ENCODE data around the gene RFNG.

RFNG gene

DNA sequence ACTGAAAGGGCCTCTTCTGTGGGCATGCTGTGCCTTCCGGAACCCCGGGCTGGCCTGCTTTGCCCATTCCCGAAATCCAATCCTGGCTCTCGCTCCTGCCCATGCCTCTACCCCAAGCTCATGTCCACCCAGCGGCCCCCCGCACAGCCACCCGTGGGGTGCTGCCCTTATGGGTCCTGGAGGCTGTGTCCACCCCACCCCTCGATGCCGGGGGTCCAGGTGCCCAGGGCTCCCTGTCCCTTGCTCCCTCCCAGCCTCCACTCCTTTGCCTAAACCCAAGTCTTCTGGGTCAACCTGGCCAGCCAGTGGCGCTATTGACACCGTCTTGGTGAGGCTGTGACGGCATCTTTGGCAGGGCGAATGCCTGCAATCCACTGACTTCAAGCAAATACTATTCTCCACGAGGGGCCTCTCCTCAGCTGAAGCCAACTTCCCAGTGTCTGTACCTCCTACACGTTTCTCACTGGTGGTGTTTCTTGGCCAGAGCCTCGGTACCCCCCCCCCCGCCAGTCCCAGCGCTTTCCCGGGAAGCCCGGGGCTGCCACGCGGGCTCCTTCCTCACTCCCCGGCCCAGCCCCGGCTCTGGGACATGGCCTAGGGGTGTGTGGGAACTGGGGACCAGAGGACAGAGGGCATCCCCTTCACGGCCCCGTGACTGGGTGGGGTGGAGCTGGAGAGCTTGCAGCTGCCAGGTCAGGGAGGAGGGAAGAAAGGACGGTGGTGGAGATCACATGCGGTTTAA is 26.2 kb upstream of the RFNG start:
- TF ChIP-seq, protein P1, sequence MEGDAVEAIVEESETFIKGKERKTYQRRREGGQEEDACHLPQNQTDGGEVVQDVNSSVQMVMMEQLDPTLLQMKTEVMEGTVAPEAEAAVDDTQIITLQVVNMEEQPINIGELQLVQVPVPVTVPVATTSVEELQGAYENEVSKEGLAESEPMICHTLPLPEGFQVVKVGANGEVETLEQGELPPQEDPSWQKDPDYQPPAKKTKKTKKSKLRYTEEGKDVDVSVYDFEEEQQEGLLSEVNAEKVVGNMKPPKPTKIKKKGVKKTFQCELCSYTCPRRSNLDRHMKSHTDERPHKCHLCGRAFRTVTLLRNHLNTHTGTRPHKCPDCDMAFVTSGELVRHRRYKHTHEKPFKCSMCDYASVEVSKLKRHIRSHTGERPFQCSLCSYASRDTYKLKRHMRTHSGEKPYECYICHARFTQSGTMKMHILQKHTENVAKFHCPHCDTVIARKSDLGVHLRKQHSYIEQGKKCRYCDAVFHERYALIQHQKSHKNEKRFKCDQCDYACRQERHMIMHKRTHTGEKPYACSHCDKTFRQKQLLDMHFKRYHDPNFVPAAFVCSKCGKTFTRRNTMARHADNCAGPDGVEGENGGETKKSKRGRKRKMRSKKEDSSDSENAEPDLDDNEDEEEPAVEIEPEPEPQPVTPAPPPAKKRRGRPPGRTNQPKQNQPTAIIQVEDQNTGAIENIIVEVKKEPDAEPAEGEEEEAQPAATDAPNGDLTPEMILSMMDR (IDR thresholded peaks at IDR 0.05) = no peak

DNA sequence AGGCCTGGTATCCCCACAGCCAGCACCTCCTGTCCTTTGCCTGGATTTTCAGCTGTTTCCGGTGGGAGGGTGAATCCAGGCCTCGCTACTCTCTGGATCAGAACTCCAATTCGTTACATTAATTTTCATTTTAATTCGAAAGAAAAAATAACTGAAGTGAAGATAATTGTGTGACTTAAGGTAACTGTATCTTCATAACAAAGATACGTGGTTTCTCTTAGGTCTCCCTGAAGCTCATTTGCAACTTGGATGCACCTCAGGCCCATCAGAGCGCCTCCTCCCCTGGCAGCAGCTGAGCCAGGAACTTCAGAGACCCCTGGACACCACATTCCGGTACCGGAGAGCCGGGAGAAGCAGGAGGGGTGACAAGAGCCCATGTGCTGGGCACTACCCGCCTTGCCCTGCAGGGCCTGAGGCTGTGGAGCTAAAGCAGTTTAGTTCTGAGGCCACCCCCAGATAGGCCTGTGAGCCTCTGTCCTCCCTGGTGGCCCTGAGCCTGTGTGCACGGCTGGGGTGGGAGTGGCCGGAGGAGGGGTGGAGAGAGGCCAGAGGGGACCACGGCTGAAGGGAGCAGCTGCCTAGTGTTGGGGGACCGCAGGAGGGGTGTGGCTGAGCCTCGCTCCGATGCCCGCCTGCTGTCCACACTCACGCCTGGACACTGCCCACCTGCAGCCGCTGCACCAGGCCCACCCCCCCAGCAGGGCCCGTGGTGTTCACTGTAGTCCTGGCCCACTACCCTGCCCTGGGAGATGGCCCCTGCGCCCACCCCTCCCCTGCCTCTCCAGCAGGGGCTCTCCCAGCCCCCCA is 25.4 kb upstream of the RFNG start:
- TF ChIP-seq, protein P1 (IDR thresholded peaks at IDR 0.05) = no peak

DNA sequence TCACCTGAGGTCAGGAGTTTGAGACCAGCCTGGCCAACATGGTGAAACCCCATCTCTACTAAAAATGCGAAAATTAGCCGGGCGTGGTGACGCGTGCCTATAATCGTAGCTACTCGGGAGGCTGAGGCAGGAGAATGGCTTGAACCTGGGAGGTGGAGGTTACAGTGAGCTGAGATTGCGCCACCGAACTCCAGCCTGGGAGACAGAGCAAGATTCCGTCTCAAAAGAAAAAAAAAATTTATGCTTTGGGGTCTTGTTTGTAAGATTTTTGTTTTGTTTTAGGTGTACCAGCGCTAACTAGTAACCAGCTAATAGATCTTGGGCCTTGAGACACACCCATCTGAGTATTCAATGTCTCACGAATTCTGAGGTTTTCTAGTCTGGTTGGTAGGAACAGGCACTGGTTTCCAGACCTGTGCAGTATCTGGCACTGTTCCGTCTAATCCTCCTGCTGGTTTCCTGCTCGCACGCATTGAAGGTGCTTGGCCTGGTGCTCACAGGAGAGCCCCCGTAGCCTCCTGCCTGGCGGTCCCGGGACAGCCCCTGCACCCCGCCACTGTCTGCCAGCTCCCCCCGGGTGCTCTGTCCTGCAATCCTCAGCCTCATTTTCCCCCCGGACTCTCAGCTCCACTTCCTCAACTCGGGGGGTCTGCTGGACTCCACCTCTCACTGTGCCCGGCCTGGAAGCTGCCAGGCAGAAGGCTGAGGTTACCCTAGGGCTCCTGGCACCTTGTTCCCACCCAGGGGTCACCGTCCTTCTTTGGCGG is 24.6 kb upstream of the RFNG start:
- TF ChIP-seq, protein P1 (IDR thresholded peaks at IDR 0.05) = no peak

DNA sequence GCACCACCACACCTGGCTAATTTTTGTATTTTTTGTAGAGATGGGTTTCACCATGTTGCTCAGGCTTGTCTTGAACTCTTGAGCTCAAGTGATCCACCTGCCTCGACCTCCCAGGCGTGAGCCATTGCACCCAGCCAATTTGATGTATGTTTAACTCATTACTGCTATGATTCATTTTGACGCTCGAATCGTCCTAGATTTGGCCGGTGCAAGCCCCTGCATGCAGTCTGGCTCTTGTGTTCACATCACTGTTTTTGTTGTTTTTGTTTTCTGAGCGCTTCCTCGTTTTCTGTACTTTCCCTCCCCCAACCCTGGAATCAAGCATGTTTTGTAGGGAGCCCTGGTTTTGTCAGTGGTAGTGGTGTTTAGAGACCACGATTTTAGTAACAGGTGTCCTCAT is 21.8 kb upstream of the RFNG start:
- TF ChIP-seq, protein P1 (IDR thresholded peaks at IDR 0.05) = no peak

DNA sequence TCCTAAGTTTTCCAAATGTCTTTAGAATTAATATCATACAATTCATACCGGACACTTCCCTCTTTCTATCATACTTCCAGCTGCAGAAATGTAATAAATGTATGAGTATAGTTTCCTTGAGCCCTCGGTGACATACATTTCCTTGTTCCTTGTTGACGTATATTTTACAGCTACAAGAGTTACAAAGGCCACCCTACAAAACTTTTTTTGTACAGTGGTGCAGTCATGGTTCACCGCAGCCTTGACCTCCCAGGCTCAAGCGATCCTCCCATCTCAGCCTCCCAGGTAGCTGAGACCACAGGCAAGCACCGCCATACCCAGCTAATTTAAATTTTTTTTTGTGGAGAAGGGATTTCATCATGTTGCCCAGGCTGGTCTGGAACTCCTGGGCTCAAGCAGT is 21.2 kb upstream of the RFNG start:
- TF ChIP-seq, protein P1 (IDR thresholded peaks at IDR 0.05) = no peak

DNA sequence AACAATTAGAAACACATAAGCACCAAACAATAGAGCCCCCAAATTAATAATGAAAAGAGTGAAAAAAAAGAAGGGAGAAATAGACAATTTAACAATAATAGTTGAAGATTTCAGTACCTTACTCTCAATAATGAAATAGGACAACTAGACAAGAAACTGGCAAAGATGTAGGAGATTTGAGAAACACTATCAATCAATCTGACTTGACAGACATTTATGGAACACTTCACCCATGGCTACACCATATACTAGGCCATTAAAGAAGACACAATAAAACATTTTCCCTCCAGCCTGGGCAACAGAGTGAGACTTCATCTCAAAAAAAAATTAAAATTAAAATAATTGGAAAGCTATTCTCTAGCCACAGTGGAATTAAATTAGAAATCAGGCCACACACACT is 19.0 kb upstream of the RFNG start:
- TF ChIP-seq, protein P1 (IDR thresholded peaks at IDR 0.05) = no peak

DNA sequence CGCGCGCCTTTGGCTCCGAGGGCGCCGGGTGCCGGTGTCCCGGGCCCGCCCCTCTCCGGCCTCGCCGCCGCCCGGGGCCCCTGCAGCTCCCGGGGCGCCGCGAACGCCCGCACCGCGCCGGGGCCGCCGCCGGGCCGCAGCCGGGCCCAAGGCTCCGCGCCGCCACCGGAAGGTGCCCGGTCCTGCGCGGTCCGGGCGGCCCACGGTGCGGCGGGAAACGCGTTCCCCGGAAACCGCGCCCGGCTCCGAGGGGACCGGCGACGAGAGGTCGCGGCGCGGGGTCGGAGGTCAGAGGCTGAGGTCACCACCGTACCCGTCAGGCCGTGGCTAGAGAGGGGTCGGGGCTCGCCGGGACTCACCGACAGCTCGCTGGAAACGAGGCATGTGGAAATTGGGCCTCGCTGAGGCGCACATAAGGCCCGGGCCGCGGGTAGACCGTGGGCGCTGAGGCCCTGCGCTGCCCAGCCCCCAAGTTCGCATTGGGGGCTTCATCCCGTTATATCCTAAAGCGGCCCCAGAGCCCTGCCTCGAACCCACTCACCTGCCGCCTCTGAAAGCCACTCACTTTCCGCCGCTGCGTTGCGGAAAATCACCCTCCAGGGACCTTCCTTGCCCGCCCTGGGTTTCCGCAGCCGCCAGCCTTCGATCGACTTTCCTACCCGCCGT is 14.2 kb upstream of the RFNG start, which contains the start of gene DUS1L:
Gene DUS1L (minus strand): TSS at position 167 of the 666 bp plus-strand sequence. CDS start 745 bp downstream, outside the sequence.
- TF ChIP-seq, protein P1 (IDR thresholded peaks at IDR 0.05) = no peak

Data from LNCAP (cell line).